Tibial nerve (tissue), 4 donors: ENCODE data around the gene CAPG. TPM values are rescaled to one million over a fixed set of nuclear protein-coding genes. Genes with fewer than 3 reads are reported as not detected.
A peak's percentile ranks its signal among the peaks of the same experiment; 100 is the strongest.

ENCODE experiments used
- DNase-seq, 2 donors: peaks; one replicate each; pipeline ENCODE4 v3.0.0-alpha.2; 2019; ENCODE audit warnings: low spot score in 2 of 2
- H3K27ac ChIP-seq, 4 donors: fragments of 200-600 bp; sonication (generic) in 3 of 4; one replicate each; pipeline ENCODE4 v1.5.1; 2017 to 2019; ENCODE audit warnings: mild to moderate bottlenecking in 1 of 4
- H3K27me3 ChIP-seq, 2 donors: fragments of 200-600 bp; sonication (generic) in 1 of 2; one replicate each; pipeline versions ENCODE4 v1.5.1 to v1.6.0; 2017 to 2019
- H3K36me3 ChIP-seq, 3 donors: fragments of 200-600 bp; sonication (generic); one replicate each; pipeline ENCODE4 v1.5.1; 2018 to 2019
- H3K4me1 ChIP-seq, 4 donors: fragments of 200-600 bp; sonication (generic) in 3 of 4; one replicate each; pipeline ENCODE4 v1.5.1; 2017 to 2019
- H3K4me3 ChIP-seq, 4 donors: fragments of 200-600 bp; sonication (generic) in 3 of 4; one replicate each; pipeline ENCODE4 v1.5.1; 2017 to 2019; ENCODE audit warnings: mild to moderate bottlenecking in 1 of 4, moderate library complexity in 1 of 4
- H3K9me3 ChIP-seq, 4 donors: fragments of 200-600 bp; sonication (generic) in 3 of 4; one replicate each; pipeline ENCODE4 v1.5.1; 2017 to 2019
- EP300 ChIP-seq, 2 donors: sonication (generic); formaldehyde crosslinking; IDR thresholded peaks; one replicate each; pipeline ENCODE4 v1.6.1; 2017; ENCODE audit warnings: antibody characterized with exemption in 2 of 2, mild to moderate bottlenecking in 1 of 2
- POLR2A ChIP-seq, 2 donors: fragments of 450-650 bp; IDR thresholded peaks; one replicate each; pipeline ENCODE4 v1.6.1; 2017; ENCODE audit warnings: antibody characterized with exemption in 2 of 2, mild to moderate bottlenecking in 2 of 2, moderate library complexity in 2 of 2
- WGBS, 2 donors: methylation state at CpG; one replicate each; pipeline ENCODE4 v1.1.5; 2018; 5-methylcytosine and 5-hydroxymethylcytosine counted together
- total RNA-seq, 4 donors: library from RNA; depleted of rRNA; stranded (reverse); fragments of >200 nt; gene quantifications; one replicate each; pipeline ENCODE4 v1.1.0, GENCODE V29; 2016
- TF ChIP-seq, protein P1 (sequence below), 5 experiments: fragments of 200-600 bp in 3 of 5; fragments of 450-650 bp in 2 of 5; sonication (generic) in 3 of 5; IDR thresholded peaks; one replicate each; pipeline ENCODE4 v1.5.1; 2016 to 2019; ENCODE audit warnings: antibody characterized with exemption in 5 of 5, mild to moderate bottlenecking in 3 of 5, moderate library complexity in 2 of 5

CAPG gene
- total RNA-seq, 4 donors from 2014 or later = 58.8 to 67.8 (median 67.7) TPM

- no peaks in the 10 kb centered on the region for H3K9me3 ChIP-seq
- H3K27ac ChIP-seq = peak overlapping the region in 1 of 4 donors; percentile 15
- peaks cover 0 to 22% (median 2%) of the 10 kb centered on the region in 4 donors for H3K4me1 ChIP-seq
- H3K27me3 ChIP-seq = no peaks in the 10 kb centered on the region
- DNase-seq = no peak
- WGBS, 2 donors = 69 to 78% methylated on average over 4 of the region's 4 CpGs
- no peak overlapping the region for H3K4me3 ChIP-seq
- TF ChIP-seq, protein P1, sequence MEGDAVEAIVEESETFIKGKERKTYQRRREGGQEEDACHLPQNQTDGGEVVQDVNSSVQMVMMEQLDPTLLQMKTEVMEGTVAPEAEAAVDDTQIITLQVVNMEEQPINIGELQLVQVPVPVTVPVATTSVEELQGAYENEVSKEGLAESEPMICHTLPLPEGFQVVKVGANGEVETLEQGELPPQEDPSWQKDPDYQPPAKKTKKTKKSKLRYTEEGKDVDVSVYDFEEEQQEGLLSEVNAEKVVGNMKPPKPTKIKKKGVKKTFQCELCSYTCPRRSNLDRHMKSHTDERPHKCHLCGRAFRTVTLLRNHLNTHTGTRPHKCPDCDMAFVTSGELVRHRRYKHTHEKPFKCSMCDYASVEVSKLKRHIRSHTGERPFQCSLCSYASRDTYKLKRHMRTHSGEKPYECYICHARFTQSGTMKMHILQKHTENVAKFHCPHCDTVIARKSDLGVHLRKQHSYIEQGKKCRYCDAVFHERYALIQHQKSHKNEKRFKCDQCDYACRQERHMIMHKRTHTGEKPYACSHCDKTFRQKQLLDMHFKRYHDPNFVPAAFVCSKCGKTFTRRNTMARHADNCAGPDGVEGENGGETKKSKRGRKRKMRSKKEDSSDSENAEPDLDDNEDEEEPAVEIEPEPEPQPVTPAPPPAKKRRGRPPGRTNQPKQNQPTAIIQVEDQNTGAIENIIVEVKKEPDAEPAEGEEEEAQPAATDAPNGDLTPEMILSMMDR (IDR thresholded peaks at IDR 0.05) = no peak
- TF ChIP-seq EP300 (IDR thresholded peaks at IDR 0.05) = no peak
- no peak for TF ChIP-seq POLR2A (IDR thresholded peaks at IDR 0.05)
- H3K36me3 ChIP-seq = peaks cover 0 to 46% (median 2%) of the 10 kb centered on the region in 3 donors
Measured at GRCh38 chr2:85393836-85394235, 16.3 kb downstream of the CAPG start.

DNA sequence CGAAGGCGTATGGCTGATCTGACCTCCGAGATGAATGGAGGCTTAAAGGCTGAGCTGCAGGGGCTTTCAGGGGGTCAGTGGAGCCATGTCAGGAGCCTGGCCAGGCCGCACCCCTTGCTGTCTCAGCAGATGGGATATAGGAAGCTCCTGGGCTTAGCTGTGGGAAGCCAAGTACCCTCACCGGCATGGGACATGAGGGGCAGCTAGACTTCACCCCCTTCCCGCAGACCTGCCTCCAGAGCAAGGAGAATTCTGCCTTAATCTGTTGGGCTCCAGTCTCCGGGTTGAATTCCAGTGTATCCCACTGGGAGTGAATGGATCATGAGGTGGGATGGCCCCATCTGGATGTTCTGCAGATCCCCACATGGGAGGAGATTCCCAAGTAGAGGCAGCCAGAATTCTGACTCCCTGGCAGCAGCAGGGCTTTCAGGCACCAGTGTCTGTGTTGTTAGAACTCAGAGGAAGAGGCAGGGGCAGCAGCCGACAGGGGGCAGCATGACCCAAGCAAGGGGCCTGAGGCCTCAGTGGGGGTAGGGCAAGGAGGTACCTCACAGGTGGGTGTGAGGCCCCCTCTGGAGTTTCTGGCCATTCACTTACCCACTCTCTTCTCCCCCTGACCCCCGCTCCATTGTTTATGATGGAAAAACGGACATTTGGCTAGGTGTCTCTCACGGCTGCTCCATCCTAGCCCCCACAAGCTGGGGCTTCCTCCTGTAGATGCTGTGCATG is 19.1 kb downstream of the CAPG start:
- Histone ChIP-seq H3K27me3 (no peaks in the 10 kb centered on the region), H3K9me3 (no peaks in the 10 kb centered on the region), H3K36me3 (peaks cover 0 to 61% (median 4%) of the 10 kb centered on the region in 3 donors), H3K4me3 (no peak overlapping the region), H3K4me1 (peaks cover 0 to 10% (median 2%) of the 10 kb centered on the region in 4 donors), H3K27ac (no peak overlapping the region)
- TF ChIP-seq POLR2A (IDR thresholded peaks at IDR 0.05) = no peak
- TF ChIP-seq EP300 (IDR thresholded peaks at IDR 0.05) = no peak
- TF ChIP-seq, protein P1 (IDR thresholded peaks at IDR 0.05) = peak in 4 of 5 experiments; percentile 38 to 64 (median 56)
- WGBS, 2 donors = 78 to 80% methylated on average over 9 to 10 of the region's 11 CpGs
- DNase-seq = peak in 1 of 2 donors; percentile 60

DNA sequence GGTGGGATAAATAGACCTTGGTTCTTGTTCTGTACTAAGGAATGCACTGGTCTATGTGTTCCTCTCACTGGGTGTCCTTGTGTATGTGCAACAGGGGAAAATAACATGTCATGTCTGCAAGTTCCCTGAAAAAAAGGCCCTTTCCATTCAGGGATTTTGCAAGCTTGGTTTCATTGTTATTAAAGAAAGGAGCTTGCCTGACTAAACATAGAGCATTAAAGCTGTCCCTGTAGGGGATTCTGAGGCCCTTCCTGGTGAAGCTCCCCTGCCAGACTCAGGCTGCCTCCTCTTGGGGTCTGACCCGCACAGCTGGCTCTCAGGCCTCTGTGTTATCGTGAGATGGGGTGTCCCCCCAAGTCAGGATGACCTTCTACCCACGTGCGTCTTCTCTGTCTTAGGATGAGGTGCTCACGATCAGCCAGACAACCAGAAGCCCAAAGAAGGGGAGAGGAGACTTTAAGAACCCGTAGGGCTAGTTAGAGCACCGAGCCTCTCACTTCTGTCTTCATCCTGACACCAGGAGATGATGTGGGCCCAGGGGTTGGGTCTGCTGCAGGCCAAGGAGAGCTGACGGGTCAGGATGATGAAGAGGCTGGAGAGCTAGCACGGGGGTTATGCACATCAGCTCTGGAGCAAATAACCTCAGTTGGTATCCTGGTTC is 21.2 kb downstream of the CAPG start:
- H3K27ac ChIP-seq = no peak overlapping the region
- no peaks in the 10 kb centered on the region for H3K27me3 ChIP-seq
- WGBS, 2 donors = 85 to 88% methylated on average over 9 of the region's 9 CpGs
- no peaks in the 10 kb centered on the region for H3K9me3 ChIP-seq
- no peak for DNase-seq
- H3K4me1 ChIP-seq = peaks cover 0 to 6% (median 0%) of the 10 kb centered on the region in 4 donors
- no peak for TF ChIP-seq EP300 (IDR thresholded peaks at IDR 0.05)
- no peak for TF ChIP-seq POLR2A (IDR thresholded peaks at IDR 0.05)
- TF ChIP-seq, protein P1 (IDR thresholded peaks at IDR 0.05) = no peak
- H3K36me3 ChIP-seq = peaks cover 0 to 82% (median 4%) of the 10 kb centered on the region in 3 donors
- no peak overlapping the region for H3K4me3 ChIP-seq

- no peaks in the 10 kb centered on the region for H3K9me3 ChIP-seq
- no peak for DNase-seq
- TF ChIP-seq POLR2A (IDR thresholded peaks at IDR 0.05) (no peak), EP300 (IDR thresholded peaks at IDR 0.05) (no peak)
- TF ChIP-seq, protein P1 (IDR thresholded peaks at IDR 0.05) = no peak
- no peaks in the 10 kb centered on the region for H3K27me3 ChIP-seq
- no peak overlapping the region for H3K27ac ChIP-seq
- H3K4me1 ChIP-seq = no peaks in the 10 kb centered on the region
- peaks cover 0 to 93% (median 4%) of the 10 kb centered on the region in 3 donors for H3K36me3 ChIP-seq
- H3K4me3 ChIP-seq = no peak overlapping the region
- 88 to 89% methylated on average over 2 of the region's 2 CpGs for WGBS, 2 donors
Measured at GRCh38 chr2:85387754-85388153, 22.4 kb downstream of the CAPG start.

GRCh38 chr2:85385746-85386145 is 24.4 kb downstream of the CAPG start:
- Histone ChIP-seq H3K27ac (no peak overlapping the region), H3K4me1 (no peaks in the 10 kb centered on the region), H3K36me3 (peaks cover 0 to 90% (median 4%) of the 10 kb centered on the region in 3 donors), H3K4me3 (no peak overlapping the region), H3K9me3 (no peaks in the 10 kb centered on the region), H3K27me3 (no peaks in the 10 kb centered on the region)
- DNase-seq = no peak
- TF ChIP-seq POLR2A (IDR thresholded peaks at IDR 0.05) (no peak), EP300 (IDR thresholded peaks at IDR 0.05) (no peak)
- TF ChIP-seq, protein P1 (IDR thresholded peaks at IDR 0.05) = no peak
- WGBS, 2 donors = 78 to 91% methylated on average over 2 of the region's 2 CpGs
